Measurements from ENCODE around the gene EIF4E3.

The EIF4E3 gene

DNA sequence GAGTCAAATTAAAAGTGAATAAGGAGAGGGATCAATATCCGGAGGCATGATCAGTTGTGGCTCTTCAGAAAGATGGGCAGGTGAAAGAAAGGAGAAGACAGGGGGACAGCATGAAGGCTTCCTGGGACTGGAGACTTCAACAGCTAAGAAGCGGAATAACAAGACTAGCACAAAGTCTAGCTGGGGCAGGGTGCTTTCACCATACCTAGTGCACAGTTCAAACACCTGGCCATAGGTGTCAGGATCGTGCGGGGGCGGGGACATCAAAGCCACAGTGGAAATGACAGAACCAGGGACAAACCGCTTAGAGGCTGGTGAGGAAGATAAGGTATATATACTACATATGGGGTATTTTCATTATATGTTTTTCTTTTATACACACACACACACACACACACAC lies 75.4 kb downstream of the EIF4E3 start:
- no peak for DNase-seq (ENCODE audit: low spot score)

DNA sequence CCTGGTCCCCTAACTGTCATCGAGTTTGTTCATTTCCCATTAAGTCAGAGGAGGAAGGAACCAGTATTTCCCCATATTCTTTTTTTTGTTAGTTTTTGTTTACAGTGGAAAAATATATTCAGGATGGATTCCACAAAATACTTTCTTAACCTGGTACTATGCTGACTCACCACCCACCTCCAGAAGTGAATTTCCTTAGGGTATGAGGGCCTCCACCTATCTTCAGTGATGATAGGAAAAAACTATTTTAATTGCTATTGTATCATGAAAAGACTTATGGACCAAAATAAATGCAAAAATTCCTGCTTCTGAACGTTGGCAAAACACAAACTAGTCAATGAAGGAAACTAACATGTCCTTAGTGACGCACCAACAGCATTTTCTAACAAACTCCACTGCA lies 77.5 kb downstream of the EIF4E3 start:
- no peak for DNase-seq (ENCODE audit: low spot score)

DNA sequence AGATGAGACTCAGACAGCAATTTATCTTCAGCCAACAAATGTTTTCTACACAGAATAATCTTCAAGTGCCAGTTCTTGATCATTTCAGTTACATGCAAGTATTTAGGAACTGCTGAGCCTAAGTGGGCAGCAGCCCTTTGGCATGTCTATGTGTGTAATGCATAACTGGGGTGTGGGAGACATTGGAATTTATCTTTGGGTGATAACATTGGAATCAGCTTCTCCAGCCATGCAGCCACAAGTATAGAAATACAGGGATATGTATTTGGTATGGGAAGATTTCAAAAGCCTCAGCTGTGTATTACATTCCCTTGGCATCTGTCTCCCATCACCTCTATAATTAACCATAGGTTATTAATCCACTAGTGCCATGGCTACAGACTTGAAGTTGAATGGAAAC lies 78.2 kb downstream of the EIF4E3 start:
- no peak for DNase-seq (ENCODE audit: low spot score)

GRCh38 chr3:71645140-71645539 lies 80.1 kb downstream of the EIF4E3 start:
- no peak for DNase-seq (ENCODE audit: low spot score)

DNA sequence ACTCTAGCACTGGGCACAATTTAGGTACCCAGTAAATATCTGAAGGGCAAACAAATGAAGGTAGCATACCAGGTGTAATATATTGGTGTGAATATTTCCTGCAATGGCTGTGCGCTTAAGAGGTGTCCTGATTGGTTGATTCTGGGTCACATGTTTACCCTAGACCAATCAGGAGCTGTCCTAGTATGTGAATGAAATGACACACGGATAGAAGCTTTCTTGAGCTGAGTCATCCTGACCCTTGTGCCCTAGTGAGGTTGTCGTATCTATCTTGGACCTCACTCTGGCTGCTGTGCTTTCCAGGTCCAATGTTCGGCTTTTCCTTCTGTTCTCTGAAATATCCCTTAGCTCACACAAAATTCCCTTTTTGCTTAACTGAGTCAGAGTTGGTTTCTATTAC lies 83.5 kb downstream of the EIF4E3 start:
- peak; percentile 23 for DNase-seq (ENCODE audit: low spot score)

- no peak for DNase-seq (ENCODE audit: low spot score)
These were observed 84.7 kb downstream of the EIF4E3 start for GRCh38 chr3:71640331-71640983.

DNA sequence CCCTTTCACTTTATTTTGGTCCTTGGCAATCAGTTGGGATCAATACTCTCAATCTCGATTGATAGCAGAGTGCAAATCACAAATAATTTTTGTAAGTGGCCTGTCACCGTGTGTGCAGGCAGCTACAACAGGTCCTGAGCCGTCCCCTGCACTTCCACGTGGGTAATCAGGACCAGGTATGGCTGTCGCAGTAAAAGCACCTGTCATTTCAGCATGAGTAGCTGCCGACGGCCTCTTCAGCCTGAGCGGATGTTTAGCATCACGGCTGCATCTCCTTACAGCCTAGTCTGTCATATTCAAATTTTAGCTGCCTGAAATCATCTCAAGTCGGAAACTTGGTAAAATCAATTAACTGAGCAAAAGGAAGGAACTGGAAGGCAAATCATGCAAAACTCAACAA lies 88.7 kb downstream of the EIF4E3 start:
- no peak for DNase-seq (ENCODE audit: low spot score)

DNA sequence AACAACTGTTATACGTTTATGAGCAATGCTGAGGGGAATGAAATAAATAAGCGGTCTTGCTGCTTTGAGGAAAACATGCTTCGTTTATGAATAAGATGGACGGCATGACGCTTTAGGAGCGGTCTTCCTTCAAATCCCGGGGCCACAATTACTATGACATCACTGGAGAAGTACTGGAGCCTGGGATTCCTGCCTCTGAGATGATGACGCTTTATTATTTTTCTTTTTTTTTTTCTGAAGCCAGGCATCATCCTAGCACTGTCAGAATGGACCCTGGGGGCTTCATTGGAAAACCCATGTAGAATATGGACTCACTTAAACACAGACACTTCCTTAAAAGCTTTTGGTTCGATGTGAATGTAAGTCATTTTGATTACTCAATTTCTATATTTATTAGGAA lies 89.2 kb downstream of the EIF4E3 start:
- no peak for DNase-seq (ENCODE audit: low spot score)

DNA sequence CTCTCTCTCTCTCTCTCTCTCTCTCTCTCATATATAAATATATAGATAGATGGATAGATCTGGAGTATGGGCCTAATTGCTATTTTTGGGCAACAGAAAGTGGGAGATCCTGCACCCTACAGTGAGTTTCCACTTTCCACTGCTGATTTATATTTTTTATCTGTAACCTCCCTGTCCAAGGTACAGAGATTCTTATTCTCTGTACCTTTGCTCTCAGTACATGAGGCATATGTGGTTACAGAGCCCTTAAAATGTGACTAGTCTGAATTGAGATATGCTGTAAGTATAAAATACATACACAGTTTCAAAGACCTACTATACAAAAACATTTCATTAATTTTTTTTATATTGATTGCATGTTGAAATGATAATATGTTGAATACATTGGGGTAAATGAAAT lies 90.5 kb downstream of the EIF4E3 start:
- DNase-seq (ENCODE audit: low spot score), result no peak

- no peak for DNase-seq (ENCODE audit: low spot score)
These were observed 95.5 kb downstream of the EIF4E3 start for GRCh38 chr3:71629711-71630110.

DNA sequence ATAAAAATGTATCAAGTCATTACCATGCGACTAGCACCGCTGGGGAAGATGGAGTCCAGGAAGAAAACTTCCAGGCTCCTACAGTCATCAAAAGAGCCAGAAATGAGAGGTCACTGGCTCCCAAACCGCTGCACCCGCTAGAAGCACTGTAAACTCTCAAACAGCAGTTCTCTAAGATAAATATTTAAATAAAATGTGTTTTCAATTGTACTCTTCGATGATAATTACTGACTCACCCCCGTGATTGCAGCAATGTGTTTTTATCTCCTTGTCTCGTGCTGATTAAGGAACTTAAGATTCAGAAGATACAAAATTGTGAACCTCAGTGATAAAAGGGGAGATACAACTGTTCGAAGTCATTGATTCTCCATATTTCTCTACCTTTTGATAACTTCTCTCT lies 95.9 kb downstream of the EIF4E3 start:
- no peak for DNase-seq (ENCODE audit: low spot score)

GRCh38 chr3:71628522-71628921 lies 96.7 kb downstream of the EIF4E3 start:
- DNase-seq (ENCODE audit: low spot score), result no peak

DNA sequence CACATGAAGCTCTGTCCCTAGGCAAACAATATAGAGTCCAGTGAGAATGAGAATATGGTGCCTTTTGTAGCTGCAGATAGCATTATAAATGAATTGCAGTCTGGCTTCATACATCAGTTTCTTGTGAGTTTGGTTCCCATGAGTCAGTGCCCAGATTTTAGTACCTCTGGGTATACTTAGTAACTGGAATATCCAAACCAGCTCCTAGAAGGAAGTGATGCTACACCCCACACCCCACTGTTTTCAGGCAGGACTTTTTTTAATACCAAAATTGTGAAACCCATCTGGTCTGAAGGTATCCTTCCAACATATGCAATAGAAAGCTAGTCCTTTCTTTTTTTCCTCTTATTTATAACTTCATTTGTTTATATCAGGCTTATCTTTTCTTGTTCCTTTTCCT lies 99.5 kb downstream of the EIF4E3 start:
- DNase-seq (ENCODE audit: low spot score), result no peak

All from iPS-NIHi11 (cell line).